Muscle layer of colon (tissue), 2 donors: ENCODE data around the gene ABCF3.

ENCODE experiments used
- H3K27ac ChIP-seq: one replicate; pipeline ENCODE4 v1.7.0; 2013; ENCODE audit warnings: low read depth, mild to moderate bottlenecking, low read length, moderate library complexity
- H3K27me3 ChIP-seq, 2 donors: one replicate each; pipeline ENCODE4 v1.7.0; 2013; ENCODE audit warnings: low read length in 2 of 2, mild to moderate bottlenecking in 2 of 2; ENCODE audit not compliant: insufficient read depth in 2 of 2, control insufficient read depth in 1 of 2
- H3K36me3 ChIP-seq: one replicate; pipeline ENCODE4 v1.7.0; 2013; ENCODE audit warnings: mild to moderate bottlenecking, low read length; ENCODE audit not compliant: insufficient read depth
- H3K4me1 ChIP-seq: one replicate; pipeline ENCODE4 v1.7.0; 2013; ENCODE audit warnings: mild to moderate bottlenecking, low read length; ENCODE audit not compliant: insufficient read depth
- H3K4me3 ChIP-seq, 2 donors: one replicate each; pipeline ENCODE4 v1.7.0; 2013; ENCODE audit warnings: low read length in 2 of 2, low read depth in 1 of 2, mild to moderate bottlenecking in 1 of 2, moderate library complexity in 1 of 2
- H3K9ac ChIP-seq: one replicate; pipeline ENCODE4 v1.7.0; 2013; ENCODE audit warnings: low read length
- H3K9me3 ChIP-seq: one replicate; pipeline ENCODE4 v1.7.0; 2013; ENCODE audit warnings: mild to moderate bottlenecking, low read length
- donor health status: abdominal sarcoma.
- donor health status: Adenocarcinoma of cecum.

The ABCF3 gene

DNA sequence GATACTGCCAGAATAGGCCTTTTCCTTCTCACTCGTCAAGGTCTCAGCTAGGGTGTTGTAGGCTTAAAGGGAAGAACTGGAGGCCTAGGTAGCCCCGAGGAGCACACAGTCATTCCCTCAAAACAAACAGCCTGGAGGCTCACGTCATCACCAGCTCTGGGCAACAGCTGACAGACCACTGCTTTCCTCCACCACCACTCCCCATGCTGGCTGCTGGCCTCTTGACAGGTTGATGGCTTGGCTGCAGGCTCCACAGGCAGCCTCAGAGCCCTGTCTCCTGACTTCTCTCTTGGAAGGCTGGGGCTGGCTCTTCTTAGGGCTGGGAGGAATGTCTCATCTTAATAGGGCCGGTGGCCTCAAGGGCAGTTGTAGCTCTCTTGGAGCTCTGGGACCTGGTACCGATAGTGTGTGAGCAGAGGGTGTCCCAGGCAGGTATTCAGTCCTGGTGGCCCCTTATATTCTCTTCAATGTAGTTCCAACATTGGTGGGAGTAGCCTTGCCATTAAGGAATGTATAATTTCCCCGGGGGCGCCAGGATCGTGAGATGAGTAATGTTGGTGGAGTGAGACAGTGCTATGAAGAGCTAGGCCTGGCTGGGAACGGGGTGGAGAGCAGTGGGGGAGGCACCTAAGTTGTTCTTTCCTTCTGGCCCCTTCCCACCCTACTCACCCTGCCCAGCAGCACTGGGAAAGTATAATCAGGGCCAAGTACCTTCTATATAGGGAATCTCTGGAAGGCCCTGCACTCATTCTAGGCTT is 17.5 kb upstream of the ABCF3 start:
- Histone ChIP-seq H3K4me3 (no peak overlapping the region), H3K4me1 (peaks cover 12% of the 10 kb centered on the region), H3K9me3 (no peaks in the 10 kb centered on the region), H3K36me3 (peaks cover 86% of the 10 kb centered on the region), H3K27me3 (no peaks in the 10 kb centered on the region), H3K9ac (no peak overlapping the region), H3K27ac (peak overlapping the region; percentile 17)

- Histone ChIP-seq H3K4me3 (no peak overlapping the region), H3K36me3 (peaks cover 69% of the 10 kb centered on the region), H3K9ac (no peak overlapping the region), H3K27ac (peak overlapping the region; percentile 19), H3K9me3 (no peaks in the 10 kb centered on the region), H3K27me3 (no peaks in the 10 kb centered on the region), H3K4me1 (peaks cover 17% of the 10 kb centered on the region)
These were observed 15.8 kb upstream of the ABCF3 start for GRCh38 chr3:184169896-184170875.

DNA sequence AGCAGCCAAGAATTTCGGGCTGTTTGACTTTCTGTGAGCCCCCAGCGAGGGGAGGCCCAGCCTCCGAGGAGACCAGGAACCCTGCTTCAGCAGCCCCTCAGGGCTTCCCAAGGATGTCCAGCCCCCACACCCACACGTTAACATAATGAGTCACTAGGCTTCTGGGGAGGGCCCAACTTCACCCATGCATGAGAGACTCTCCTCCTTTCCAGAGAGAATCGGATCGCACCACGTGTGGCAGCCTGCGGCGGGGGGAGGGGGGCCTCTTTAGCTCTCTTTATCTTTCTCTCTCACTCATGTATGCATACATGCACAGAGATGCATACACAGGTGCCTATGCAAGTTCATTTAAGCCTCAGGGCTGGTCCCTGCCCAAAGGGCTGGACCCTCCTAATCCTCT is 14.4 kb upstream of the ABCF3 start:
- H3K9ac ChIP-seq = no peak overlapping the region

DNA sequence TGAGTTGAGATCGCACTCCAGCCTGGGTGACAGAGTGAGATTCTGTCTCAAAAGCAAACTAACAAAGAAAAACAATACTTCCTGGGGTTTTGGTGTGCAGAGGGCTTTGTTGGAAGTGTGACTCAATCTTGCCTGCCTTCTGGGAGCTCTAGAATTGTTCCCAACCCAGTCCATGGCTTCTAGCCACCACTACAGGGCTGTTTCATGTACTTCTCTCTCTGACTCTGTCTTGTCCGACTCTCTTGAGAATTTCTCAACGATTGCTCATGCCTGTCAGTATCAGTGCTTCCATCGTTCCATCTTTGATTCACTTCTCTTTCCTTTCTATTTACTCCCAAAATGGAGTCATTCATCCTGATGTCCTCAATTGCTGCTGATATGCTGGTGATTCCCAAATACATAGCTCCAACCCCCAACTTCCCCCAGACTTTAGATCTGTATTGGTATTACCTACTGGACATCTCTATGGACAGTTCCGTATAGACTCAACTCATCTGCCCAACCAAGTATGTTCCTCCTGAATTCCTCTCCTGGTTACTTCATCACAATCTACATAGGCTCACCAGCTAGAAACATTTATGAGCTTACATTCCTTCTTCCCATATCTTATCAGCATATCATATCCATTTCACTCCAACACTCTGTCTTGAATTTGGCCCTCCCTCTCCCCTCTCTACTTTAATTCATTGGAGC is 13.2 kb upstream of the ABCF3 start:
- Histone ChIP-seq H3K9me3 (no peaks in the 10 kb centered on the region), H3K27ac (no peak overlapping the region), H3K4me1 (peaks cover 41% of the 10 kb centered on the region), H3K9ac (no peak overlapping the region), H3K27me3 (no peaks in the 10 kb centered on the region), H3K4me3 (no peak overlapping the region), H3K36me3 (peaks cover 51% of the 10 kb centered on the region)

More for the DNA sequence above, 14.4 kb upstream of the ABCF3 start:
- H3K4me1 ChIP-seq = peaks cover 28% of the 10 kb centered on the region
- H3K36me3 ChIP-seq = peaks cover 55% of the 10 kb centered on the region
- H3K27me3 ChIP-seq = no peaks in the 10 kb centered on the region
- no peaks in the 10 kb centered on the region for H3K9me3 ChIP-seq
- no peak overlapping the region for H3K27ac ChIP-seq
- H3K4me3 ChIP-seq = no peak overlapping the region

DNA sequence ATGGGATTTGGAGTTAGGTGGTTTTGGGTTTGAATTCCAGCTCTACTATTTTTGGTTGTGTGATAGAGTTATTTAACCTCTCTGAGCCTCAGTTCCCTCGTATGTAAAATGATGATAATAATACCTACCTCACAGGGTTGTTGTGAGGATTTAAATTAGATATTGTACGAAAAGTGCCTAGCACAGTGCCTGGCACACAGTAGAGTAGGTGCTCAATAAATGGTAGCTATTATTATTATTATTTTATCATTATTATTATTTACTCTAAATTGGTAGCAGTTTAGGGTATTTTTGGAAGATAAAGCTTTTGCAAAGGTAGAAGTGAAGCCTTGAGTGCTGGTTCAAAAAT is 12.7 kb upstream of the ABCF3 start:
- no peak overlapping the region for H3K27ac ChIP-seq
- no peaks in the 10 kb centered on the region for H3K9me3 ChIP-seq
- H3K4me1 ChIP-seq = peaks cover 45% of the 10 kb centered on the region
- H3K4me3 ChIP-seq = no peak overlapping the region
- H3K36me3 ChIP-seq = peaks cover 51% of the 10 kb centered on the region
- H3K9ac ChIP-seq = no peak overlapping the region
- no peaks in the 10 kb centered on the region for H3K27me3 ChIP-seq

DNA sequence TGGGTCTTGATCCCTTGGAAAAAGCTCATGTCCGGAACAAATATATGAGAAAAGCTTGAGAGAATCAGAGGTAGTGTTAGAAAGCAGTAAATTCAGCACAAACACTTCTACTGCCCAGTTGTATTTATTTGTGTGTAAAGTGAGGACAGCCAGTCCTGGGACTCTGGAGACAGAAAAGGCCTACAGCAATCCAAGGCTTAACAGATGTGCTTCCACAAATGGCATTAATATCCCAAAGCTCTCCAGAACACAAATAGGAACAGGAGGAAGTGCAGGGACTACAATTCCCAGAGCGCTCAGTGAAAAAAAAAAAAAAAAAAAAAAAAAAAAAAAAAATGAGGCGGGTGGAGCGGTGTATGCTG is 11.7 kb upstream of the ABCF3 start:
- Histone ChIP-seq H3K4me1 (peaks cover 37% of the 10 kb centered on the region), H3K27ac (peak overlapping the region; percentile 43), H3K36me3 (peaks cover 57% of the 10 kb centered on the region), H3K4me3 (peak overlapping the region in 1 of 2 donors; percentile 9), H3K27me3 (no peaks in the 10 kb centered on the region), H3K9ac (no peak overlapping the region), H3K9me3 (no peaks in the 10 kb centered on the region)

DNA sequence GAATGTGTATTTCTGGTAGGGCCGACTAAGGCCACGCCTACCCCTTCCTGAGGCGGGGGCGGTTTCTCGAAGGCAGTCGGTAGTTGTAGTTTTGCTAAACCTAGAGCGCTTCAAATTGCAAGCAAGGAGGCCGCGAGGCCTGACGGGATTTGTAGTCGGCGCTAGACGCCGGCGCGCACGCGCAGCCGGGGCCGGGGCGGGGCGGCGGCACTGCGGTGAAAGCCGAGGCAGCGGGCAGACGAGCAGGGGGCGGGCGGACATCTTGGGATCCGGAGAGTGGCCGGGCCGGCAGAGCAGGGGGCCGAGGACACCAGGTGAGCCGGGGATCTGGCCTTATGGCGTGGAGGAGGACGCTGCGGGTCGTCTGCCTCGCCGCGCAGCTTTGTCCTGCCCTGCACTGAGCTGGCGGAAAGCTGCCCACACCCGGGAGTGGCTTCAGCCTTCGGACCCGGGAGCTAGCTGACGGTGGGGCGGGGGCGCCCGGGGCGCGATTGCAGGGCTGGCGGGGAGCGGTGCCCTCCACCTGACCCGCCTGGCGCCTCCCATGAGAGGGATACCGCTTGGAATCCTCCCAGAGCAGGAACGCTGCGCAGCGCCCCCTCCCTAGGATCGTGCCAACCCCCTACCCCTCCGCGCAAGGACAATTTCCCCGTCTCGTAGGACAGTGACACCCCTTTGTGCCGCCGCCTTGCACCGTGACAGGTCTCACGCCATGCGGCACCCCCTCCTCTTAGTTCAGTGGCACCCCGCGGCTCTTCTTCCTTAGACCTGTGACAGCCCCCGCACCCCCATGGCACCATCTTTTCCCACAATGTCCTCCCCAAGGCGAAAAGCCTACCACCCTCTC is 11.1 kb upstream of the ABCF3 start, which contains the start of gene AP2M1:
Gene AP2M1, plus strand, starts transcription at position 210 of the 847 bp plus-strand sequence. CDS start 2,139 bp downstream, outside the sequence.
- Histone ChIP-seq H3K27ac (peak within 1 kb of the TSS; percentile 95), H3K9me3 (no peaks in the 10 kb centered on the region), H3K36me3 (peaks cover 57% of the 10 kb centered on the region), H3K4me3 (peak within 1 kb of the TSS; percentile 86 to 95), H3K9ac (peak within 1 kb of the TSS; percentile 80), H3K4me1 (peaks cover 36% of the 10 kb centered on the region), H3K27me3 (no peaks in the 10 kb centered on the region)

GRCh38 chr3:184175506-184175905 is 10.5 kb upstream of the ABCF3 start:
- Histone ChIP-seq H3K4me1 (peaks cover 36% of the 10 kb centered on the region), H3K4me3 (peak overlapping the region; percentile 86 to 95), H3K27ac (peak overlapping the region; percentile 95), H3K27me3 (no peaks in the 10 kb centered on the region), H3K9ac (peak overlapping the region; percentile 80), H3K9me3 (no peaks in the 10 kb centered on the region), H3K36me3 (peaks cover 62% of the 10 kb centered on the region)

DNA sequence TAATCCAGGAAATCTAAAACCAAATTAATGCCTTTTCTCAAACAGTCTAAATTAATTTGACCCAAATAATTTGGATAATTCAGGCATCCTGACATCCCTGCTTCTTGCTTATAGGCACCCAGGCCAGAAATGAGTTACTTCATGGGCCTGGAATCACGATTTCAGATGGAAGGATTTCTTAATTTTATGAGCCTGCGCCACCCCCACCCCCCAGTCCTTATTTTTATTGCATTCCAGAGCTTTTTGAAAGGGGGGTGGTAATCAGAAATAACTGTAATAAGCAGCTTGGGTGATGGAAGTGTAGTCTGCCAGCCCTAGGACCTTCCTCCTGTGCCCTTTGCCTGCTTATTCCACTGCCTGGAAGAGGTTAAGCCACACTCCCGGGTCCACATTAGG is 10.0 kb upstream of the ABCF3 start:
- H3K4me3 ChIP-seq = peak overlapping the region; percentile 86 to 95
- no peaks in the 10 kb centered on the region for H3K27me3 ChIP-seq
- peak overlapping the region; percentile 80 for H3K9ac ChIP-seq
- H3K36me3 ChIP-seq = peaks cover 62% of the 10 kb centered on the region
- H3K27ac ChIP-seq = peak overlapping the region; percentile 95
- peaks cover 36% of the 10 kb centered on the region for H3K4me1 ChIP-seq
- H3K9me3 ChIP-seq = no peaks in the 10 kb centered on the region

DNA sequence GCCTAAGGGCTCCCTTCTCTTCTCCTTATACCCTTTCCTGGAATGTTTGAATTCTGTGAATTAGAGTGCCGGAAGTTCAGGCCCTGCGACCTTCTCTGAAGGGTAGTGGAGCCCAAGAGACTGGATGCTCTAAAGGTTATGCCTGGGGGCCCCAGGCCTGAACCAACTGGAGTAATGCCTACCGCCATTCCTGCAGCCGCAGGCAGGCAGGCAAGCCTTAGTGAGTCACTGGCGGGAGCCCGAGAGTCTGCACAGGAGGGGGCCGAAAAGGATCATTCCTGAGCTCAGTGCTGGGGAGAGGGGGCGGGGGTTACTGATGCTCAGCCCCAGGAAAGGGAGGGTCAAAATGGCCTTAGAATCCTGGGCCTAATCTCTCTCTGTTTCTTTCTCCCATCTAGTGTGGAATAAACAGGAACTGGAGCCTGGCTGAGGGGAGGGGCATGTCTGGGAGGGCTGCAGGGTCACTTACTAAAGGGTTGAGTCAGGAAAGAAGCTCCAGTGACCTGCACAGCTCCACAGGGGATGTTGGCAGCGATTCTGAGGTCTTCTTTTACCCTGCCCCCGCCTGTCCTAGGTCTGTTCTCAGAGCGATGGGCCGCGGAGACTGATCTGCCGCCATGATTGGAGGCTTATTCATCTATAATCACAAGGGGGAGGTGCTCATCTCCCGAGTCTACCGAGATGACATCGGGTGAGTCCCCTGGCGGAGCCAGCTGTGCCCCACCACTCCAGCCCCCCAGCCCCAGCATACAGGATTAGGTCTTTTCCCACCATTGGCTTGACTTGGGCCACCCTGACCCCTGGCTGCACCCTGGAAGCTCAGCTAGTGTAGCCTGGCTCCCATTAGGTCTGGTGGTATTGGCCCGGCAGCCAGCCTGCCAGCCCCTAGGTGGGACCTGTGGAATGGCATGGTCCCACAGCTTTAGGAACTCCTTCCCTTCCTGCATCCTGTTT is 9.3 kb upstream of the ABCF3 start:
- Histone ChIP-seq H3K9ac (peak overlapping the region; percentile 80), H3K27me3 (no peaks in the 10 kb centered on the region), H3K4me1 (peaks cover 36% of the 10 kb centered on the region), H3K9me3 (no peaks in the 10 kb centered on the region), H3K27ac (peak overlapping the region; percentile 95), H3K4me3 (peak overlapping the region; percentile 86 to 95), H3K36me3 (peaks cover 63% of the 10 kb centered on the region)
